Measurements from ENCODE around the gene ZNF692.
"Not testable (repeated sequence)": the region's sequence is repeated elsewhere in the genome, so short reads cannot be mapped to it uniquely, and the experiment has no call there.

ZNF692 gene

DNA sequence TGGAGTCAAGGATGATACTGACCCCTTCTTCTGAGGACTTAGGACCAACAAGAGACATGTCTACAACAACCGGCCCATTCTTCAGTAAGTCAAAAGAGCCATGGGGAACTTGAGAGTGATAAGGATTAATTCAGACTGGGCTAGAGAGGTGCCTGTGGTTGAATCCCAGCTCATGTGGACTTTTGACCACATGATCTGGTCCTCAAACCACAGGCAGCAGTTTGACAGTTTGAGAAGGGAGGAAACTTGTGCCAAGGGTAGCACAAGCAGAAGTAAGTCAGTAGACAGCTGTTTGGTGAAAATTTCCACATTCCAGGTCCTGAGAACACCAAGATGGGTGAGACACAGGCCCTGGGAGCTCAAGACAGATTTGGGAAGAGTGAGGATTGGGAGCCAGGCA, 53.0 kb downstream of the ZNF692 start:
- TF ChIP-seq, protein P1, sequence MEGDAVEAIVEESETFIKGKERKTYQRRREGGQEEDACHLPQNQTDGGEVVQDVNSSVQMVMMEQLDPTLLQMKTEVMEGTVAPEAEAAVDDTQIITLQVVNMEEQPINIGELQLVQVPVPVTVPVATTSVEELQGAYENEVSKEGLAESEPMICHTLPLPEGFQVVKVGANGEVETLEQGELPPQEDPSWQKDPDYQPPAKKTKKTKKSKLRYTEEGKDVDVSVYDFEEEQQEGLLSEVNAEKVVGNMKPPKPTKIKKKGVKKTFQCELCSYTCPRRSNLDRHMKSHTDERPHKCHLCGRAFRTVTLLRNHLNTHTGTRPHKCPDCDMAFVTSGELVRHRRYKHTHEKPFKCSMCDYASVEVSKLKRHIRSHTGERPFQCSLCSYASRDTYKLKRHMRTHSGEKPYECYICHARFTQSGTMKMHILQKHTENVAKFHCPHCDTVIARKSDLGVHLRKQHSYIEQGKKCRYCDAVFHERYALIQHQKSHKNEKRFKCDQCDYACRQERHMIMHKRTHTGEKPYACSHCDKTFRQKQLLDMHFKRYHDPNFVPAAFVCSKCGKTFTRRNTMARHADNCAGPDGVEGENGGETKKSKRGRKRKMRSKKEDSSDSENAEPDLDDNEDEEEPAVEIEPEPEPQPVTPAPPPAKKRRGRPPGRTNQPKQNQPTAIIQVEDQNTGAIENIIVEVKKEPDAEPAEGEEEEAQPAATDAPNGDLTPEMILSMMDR (IDR thresholded peaks at IDR 0.05; ENCODE audit: low read depth, low read length) = no peak

DNA sequence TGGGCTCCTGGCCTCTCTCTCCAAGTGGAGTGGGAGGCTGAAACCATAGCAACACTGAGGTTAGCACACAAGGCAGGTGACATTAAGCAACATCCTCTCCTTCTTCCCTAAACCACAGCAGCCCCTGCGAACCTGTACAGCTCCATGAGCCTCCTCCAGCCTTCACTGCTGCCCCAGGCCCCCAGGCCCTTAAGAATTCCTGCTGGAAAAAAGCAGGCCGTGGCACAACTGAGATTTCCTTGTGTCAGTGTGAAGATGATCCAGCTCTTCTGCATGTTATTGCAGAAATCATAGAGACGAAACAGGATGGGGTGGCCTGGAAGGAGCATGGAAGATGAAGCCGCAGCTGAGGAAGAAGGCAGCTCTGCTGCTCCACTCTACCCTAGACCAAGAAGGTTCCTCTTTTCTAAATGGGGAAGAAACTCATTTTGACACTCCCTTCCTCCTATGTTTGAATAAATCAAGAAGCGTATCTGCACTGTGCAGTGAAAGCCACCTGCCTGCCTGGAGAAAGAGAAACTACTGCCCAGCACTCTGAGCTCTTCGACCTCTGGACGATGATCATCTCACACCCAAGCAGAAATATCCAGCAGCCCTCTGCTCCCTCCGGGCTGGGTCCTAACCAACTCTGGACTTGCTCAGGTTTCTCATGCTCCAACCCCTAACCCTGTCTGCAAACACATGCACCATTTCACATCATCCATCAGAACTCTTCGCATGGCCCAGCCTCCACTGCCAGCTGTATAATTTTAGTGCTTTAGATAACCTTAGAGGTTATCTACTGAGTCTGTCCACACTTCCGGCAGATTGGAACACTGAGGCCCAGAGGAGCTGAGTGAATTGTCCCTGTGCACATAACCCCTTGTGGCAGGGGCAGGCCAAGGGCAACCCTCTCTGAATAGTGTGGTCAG, 53.9 kb downstream of the ZNF692 start:
- TF ChIP-seq, protein P1 (IDR thresholded peaks at IDR 0.05; ENCODE audit: low read depth, low read length) = no peak

More for the DNA sequence above, 53.0 kb downstream of the ZNF692 start:
- no peaks in the 10 kb centered on the region for H3K36me3 ChIP-seq
- DNase-seq = no peak
- H3K9me3 ChIP-seq = no peaks in the 10 kb centered on the region
- peaks cover 9% of the 10 kb centered on the region for H3K27me3 ChIP-seq
- no peak overlapping the region for H3K4me3 ChIP-seq (ENCODE audit: low read depth, low read length)
- no peaks in the 10 kb centered on the region for H3K4me1 ChIP-seq

DNA sequence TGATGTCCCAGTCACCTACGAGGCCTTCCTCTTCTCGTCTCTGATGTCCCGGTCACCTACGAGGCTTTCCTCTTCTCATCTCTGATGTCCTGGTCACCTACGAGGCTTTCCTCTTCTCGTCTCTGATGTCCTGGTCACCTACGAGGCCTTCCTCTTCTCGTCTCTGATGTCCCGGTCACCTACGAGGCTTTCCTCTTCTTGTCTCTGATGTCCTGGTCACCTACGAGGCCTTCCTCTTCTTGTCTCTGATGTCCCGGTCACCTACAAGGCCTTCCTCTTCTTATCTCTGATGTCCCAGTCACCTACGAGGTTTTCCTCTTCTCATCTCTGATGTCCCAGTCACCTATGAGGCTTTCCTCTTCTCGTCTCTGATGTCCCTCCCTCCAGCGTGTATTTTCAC, 55.4 kb downstream of the ZNF692 start:
- not testable (repeated sequence) for H3K36me3 ChIP-seq; H3K9me3 ChIP-seq; H3K4me3 ChIP-seq (ENCODE audit: low read depth, low read length); DNase-seq; H3K4me1 ChIP-seq
- peaks cover 28% of the 10 kb centered on the region for H3K27me3 ChIP-seq

More for the DNA sequence above, 53.9 kb downstream of the ZNF692 start:
- Histone ChIP-seq H3K4me1 (no peaks in the 10 kb centered on the region), H3K4me3 (ENCODE audit: low read depth, low read length) (no peak overlapping the region), H3K27me3 (peaks cover 17% of the 10 kb centered on the region), H3K9me3 (no peaks in the 10 kb centered on the region), H3K36me3 (no peaks in the 10 kb centered on the region)
- no peak for DNase-seq

DNA sequence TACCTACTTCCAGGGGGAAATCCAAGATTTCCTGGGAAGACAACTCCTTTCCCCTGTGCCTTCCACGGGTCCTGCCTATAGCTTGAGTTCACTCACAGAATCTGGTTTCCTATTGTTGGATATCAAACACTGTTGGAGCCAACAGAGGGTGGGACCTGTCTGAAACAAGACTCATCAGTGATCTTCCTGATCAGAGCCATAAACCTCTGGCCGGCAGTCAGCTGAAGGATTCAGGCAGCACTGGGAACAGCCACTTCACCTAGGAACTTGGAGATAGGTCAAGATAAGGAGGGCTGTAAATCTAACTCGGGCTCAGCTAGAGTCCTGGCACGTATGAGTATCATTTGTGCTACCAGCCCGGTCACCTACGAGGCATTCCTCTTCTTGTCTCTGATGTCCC, 56.4 kb downstream of the ZNF692 start:
- no peak for DNase-seq
- H3K9me3 ChIP-seq = no peaks in the 10 kb centered on the region
- no peaks in the 10 kb centered on the region for H3K4me1 ChIP-seq
- peaks cover 39% of the 10 kb centered on the region for H3K27me3 ChIP-seq
- H3K36me3 ChIP-seq = no peaks in the 10 kb centered on the region
- TF ChIP-seq, protein P1 (IDR thresholded peaks at IDR 0.05; ENCODE audit: low read depth, low read length) = no peak
- no peak overlapping the region for H3K4me3 ChIP-seq (ENCODE audit: low read depth, low read length)

DNA sequence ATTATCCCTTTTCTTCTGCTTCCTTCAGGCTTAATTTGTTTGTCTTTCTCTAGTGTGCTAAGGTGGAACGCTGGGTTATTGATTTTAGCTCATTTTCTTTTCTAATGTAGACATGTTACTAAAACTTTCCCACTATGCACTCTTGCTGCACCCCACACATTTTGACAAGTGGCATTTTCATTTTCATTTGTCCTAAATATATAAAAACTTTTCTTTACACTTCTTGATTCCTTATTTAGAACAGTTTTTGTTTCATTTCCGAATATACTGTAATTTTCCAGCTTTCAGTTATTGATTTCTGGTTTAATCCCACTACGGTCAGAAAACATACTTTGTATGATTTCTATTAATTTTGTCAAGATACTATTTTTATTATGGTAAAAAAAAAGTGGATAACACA, 58.4 kb downstream of the ZNF692 start:
- Histone ChIP-seq H3K27me3 (peaks cover 39% of the 10 kb centered on the region), H3K9me3 (no peaks in the 10 kb centered on the region), H3K4me1 (no peaks in the 10 kb centered on the region), H3K4me3 (ENCODE audit: low read depth, low read length) (no peak overlapping the region), H3K36me3 (no peaks in the 10 kb centered on the region)
- TF ChIP-seq, protein P1 (IDR thresholded peaks at IDR 0.05; ENCODE audit: low read depth, low read length) = no peak
- no peak for DNase-seq

Measured in BE2C (cell line).